ENCODE measurements around the gene RND1. TPM values are rescaled to one million over a fixed set of nuclear protein-coding genes. Genes with fewer than 3 reads are reported as not detected.

Gene RND1
- polyA plus RNA-seq, 1 donor (not counting 4 experiments of a cell fraction or from before 2014, with no cell fraction given), result 0.16 TPM

GRCh38 chr12:48907245-48907644, 41.6 kb upstream of the RND1 start:
- Histone ChIP-seq H3K9me3 (ENCODE audit: control insufficient read depth, low read depth, low read length) (no peaks in the 10 kb centered on the region), H3K27ac (ENCODE audit: control insufficient read depth, insufficient read depth, low read length) (no peak overlapping the region), H3K79me2 (ENCODE audit: control insufficient read depth, insufficient read depth, low read length) (no peaks in the 10 kb centered on the region), H3K36me3 (ENCODE audit: control insufficient read depth in 2 of 2, extremely low read depth in 1 of 2, insufficient read depth in 2 of 2, low read length in 2 of 2) (no peaks in the 10 kb centered on the region), H3K9me1 (ENCODE audit: control insufficient read depth, extremely low read depth, insufficient read depth, low read length) (no peaks in the 10 kb centered on the region), H4K20me1 (ENCODE audit: control insufficient read depth, extremely low read depth, insufficient read depth, low read length) (no peaks in the 10 kb centered on the region), H3K4me1 (ENCODE audit: control insufficient read depth, extremely low read depth, insufficient read depth, low read length) (no peaks in the 10 kb centered on the region), H3K4me2 (ENCODE audit: control insufficient read depth, extremely low read depth, insufficient read depth, low read depth, low read length) (no peak overlapping the region), H3K4me3 (ENCODE audit: control insufficient read depth in 2 of 3, extremely low read depth in 1 of 3, insufficient read depth in 2 of 3, low read depth in 1 of 3, low read length in 3 of 3) (no peak overlapping the region), H3K27me3 (ENCODE audit: control insufficient read depth, extremely low read depth, insufficient read depth, low read length) (peaks cover 3% of the 10 kb centered on the region), H2AFZ (ENCODE audit: control insufficient read depth, low read length) (no peak overlapping the region), H3K9ac (ENCODE audit: control insufficient read depth, extremely low read depth, insufficient read depth, low read length) (no peak overlapping the region)
- dilution Hi-C loops (cut with MboI; ENCODE audit: extremely low pct_ligation_motif_present, low sequenced_read_pairs), result no loop called here
- DNase-seq (ENCODE audit: low read depth, low spot score), result no peak
- no peak for FAIRE-seq
- no peak for TF ChIP-seq CTCF (optimal IDR thresholded peaks at IDR 0.05 in 1 of 3, IDR thresholded peaks at IDR 0.05 in 1 of 3, conservative IDR thresholded peaks at IDR 0.05 in 1 of 3; ENCODE audit: extremely low read depth in 1 of 3, insufficient read depth in 2 of 3, low read length in 3 of 3)
- TF ChIP-seq EZH2 (IDR thresholded peaks at IDR 0.05; ENCODE audit: low read length), result no peak

GRCh38 chr12:48903982-48904411, 38.3 kb upstream of the RND1 start:
- no peaks in the 10 kb centered on the region for H3K9me1 ChIP-seq (ENCODE audit: control insufficient read depth, extremely low read depth, insufficient read depth, low read length)
- TF ChIP-seq CTCF (optimal IDR thresholded peaks at IDR 0.05 in 1 of 3, IDR thresholded peaks at IDR 0.05 in 1 of 3, conservative IDR thresholded peaks at IDR 0.05 in 1 of 3; ENCODE audit: extremely low read depth in 1 of 3, insufficient read depth in 2 of 3, low read length in 3 of 3) (peak; percentile 37 to 73 (median 58)), EZH2 (IDR thresholded peaks at IDR 0.05; ENCODE audit: low read length) (no peak)
- H3K4me1 ChIP-seq (ENCODE audit: control insufficient read depth, extremely low read depth, insufficient read depth, low read length), result no peaks in the 10 kb centered on the region
- H2AFZ ChIP-seq (ENCODE audit: control insufficient read depth, low read length), result peak overlapping the region; percentile 81
- no peaks in the 10 kb centered on the region for H4K20me1 ChIP-seq (ENCODE audit: control insufficient read depth, extremely low read depth, insufficient read depth, low read length)
- no peak for DNase-seq (ENCODE audit: low read depth, low spot score)
- H3K4me2 ChIP-seq (ENCODE audit: control insufficient read depth, extremely low read depth, insufficient read depth, low read depth, low read length), result peak overlapping the region; percentile 66
- no peak overlapping the region for H3K27ac ChIP-seq (ENCODE audit: control insufficient read depth, insufficient read depth, low read length)
- H3K4me3 ChIP-seq (ENCODE audit: control insufficient read depth in 2 of 3, extremely low read depth in 1 of 3, insufficient read depth in 2 of 3, low read depth in 1 of 3, low read length in 3 of 3), result peak overlapping the region; percentile 3 to 50 (median 23)
- H3K27me3 ChIP-seq (ENCODE audit: control insufficient read depth, extremely low read depth, insufficient read depth, low read length), result peaks cover 3% of the 10 kb centered on the region
- dilution Hi-C loops (cut with MboI; ENCODE audit: extremely low pct_ligation_motif_present, low sequenced_read_pairs), result no loop called here
- no peaks in the 10 kb centered on the region for H3K36me3 ChIP-seq (ENCODE audit: control insufficient read depth in 2 of 2, extremely low read depth in 1 of 2, insufficient read depth in 2 of 2, low read length in 2 of 2)
- FAIRE-seq, result no peak
- H3K9me3 ChIP-seq (ENCODE audit: control insufficient read depth, low read depth, low read length), result no peaks in the 10 kb centered on the region
- H3K9ac ChIP-seq (ENCODE audit: control insufficient read depth, extremely low read depth, insufficient read depth, low read length), result no peak overlapping the region
- H3K79me2 ChIP-seq (ENCODE audit: control insufficient read depth, insufficient read depth, low read length), result no peaks in the 10 kb centered on the region

Data from keratinocyte (primary cell).